NCI-H1105 treated with DMSO at 0.1 percent for 48 hours (cell line): ENCODE data around the gene MTFMT.
"Not testable (repeated sequence)": the region's sequence is repeated elsewhere in the genome, so short reads cannot be mapped to it uniquely, and the experiment has no call there.

Source experiments
- DNase-seq: peaks from one replicate; lab custom pipeline; 2025; lab: John Stamatoyannopoulos, UW

MTFMT gene

DNA sequence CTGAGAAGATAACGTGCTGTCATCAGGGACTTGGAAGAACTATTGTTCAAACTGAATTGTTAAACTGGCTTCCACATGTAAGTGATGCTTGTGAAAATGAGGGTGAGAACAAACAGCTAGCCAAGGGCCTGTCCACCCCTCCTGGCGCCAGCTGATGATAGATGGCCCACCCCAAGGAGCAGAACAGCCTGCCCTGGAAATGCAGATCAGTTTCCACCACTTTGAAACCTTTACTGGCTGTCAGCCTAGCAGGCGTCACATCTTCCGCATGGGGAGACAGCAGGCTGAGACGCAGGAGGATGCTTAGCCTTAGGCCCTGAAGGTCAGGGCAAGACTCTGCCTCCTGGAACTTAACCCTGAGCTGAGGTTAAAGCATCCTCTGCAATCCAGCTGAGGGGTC is 9.4 kb upstream of the MTFMT start:
- no peak for DNase-seq

DNA sequence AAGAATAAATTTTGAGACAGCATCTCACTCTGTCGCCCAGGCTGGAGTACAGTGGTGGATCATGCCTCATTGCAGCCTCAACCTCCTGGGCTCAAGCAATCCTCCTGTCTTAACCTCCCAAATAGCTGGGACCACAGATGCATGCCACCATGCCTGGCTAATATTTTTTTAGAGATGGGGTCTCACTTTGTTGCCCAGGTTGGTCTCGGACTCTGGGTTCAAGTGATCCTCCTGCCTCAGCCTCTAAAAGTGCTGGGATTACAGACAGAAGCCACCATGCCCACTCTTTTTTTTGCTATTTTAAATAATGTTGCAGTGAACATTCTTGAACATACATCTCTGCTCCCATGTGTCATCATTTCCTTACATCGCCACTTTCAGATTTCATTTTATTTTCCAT is 9.0 kb upstream of the MTFMT start:
- DNase-seq: no peak

DNA sequence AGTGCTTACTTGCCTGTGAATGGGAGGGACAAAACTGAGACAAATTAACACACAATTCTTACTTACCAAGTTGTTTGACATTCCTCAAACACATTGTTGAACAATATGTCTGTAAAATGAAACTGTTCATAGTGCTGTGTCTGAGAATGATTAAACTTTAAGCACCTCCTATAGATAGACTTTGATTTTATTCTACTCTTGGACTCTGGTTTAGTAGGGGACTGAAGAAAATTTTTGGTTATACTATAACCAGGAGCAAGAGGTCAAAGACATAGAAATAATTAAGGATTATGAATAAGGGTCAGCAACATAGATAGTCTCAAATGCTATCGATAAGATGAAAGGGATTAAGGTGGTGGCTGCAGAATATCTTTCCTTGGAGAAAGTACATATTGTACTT is 7.9 kb upstream of the MTFMT start:
- DNase-seq: no peak

DNA sequence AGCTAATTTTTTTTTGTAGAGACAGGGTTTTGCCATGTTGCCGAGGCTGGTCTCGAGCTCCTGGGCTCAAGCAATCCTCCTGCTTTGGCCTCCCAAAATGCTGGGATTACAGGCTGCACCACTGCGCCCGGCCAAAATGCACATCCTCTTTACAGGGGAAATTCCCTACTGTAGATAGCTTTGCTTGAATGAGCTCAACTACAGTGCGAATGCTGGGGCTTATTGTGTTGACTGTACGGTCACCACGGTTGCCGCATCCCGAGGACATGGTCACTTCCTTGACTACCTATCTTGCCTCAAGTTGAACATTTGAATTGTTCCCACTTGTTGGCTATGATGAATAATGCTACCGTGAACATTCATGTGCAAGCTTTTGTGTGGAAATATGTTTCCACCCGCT is 5.3 kb upstream of the MTFMT start:
- DNase-seq: no peak

DNA sequence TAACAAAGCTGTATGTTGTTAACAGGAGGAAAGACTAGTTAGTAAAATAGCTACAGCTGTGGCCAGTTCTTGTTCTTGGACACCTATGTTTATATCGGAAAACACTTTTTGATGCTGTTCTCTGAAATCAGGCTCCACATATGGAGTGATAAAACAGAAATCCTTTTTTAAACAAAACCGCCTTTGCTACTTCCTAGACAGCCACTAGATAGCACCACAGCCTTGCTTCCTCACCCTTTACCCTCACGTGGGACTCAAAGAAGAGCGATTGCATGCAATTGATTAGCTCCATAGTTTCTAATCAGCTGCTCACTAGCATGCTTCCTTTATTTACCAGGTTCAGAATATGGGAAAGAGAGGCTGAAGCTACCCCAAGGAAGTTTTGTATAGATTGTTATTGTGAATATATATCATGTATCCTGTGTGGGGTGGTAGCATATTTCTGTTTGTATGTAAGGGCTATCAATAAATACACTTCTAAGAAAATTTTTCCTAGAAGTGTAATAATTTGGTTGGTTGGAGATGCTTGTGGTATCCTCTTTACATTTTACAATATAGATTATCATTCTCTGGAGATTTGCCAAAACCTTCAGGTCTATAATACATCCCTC is 4.3 kb upstream of the MTFMT start:
- peak; percentile 34 for DNase-seq

DNA sequence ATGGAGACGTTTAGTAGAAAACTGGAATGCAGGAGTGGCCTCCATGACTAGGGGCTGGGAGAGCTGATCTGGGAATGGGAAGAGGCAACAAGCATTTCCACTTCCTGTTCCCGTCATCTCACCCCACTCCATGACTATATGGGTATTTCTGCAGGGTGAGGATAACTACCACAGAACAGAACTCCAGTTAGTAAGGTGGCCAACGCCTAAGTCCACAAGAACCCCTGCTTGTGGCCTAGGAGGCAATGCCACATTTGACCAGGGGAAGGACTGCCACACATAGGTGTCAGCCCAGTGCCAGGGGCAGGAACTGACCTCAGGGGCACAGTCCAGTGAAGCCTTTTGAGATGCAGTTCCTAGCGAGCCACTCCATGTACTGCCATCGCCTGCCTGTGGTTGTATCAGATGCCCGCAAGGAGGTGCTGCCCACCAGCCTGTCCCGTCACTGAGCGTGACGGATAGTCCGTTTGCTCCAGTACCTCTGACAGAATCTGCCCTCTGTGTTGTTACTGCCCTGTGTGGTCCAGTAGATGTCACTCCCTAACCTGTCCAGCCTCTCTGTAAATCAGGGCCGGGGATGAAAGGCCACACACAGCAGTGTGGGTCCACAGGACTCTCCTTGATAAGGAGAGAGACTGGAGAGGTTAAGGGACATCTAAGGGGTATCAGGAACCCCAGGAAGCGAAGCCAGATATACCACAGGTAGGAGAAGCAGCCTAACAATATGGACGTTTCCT is 3.5 kb upstream of the MTFMT start:
- no peak for DNase-seq

DNA sequence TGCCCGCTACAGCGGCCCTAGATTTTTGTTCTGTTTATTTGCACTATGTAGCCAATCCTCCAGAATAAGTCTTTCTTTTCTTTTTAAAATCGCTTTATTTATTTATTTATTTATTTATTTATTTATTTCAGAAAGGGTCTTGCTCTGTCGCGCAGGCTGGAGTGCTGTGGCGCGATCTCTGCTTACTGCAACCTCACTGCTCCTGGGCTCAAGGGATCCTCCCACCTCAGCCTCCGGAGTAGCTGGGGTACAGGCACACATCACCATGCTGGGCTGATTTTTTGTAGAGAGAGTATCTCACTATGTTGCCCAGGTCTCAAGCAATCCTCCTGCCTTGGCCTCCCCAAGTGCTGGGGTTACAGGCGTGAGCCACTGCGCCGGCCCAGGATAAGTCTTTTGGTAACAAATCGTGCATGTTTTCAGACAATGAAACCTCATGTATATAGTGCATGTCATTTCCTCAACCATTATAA is 333 bp upstream of the MTFMT start:
- DNase-seq: no peak

DNA sequence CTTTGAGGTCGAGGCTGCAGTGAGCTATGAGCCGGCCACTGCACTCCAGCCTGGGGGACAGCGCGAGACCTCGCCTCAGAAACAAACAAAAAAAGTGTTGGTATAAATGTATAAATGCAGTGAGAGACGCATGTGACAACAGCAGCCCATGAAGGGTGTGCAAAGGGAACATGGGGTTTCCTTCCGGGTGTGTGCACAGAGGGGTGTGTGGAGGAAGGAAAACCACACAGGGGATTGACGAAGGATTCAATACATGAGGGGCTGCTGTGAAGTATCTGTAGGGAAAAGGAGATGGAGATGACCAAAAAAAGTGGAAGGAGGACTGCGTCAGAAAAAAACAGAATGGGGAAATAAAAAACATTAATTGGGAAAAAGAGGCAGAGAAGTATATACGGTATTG is 1.1 kb downstream of the MTFMT start:
- DNase-seq: no peak

DNA sequence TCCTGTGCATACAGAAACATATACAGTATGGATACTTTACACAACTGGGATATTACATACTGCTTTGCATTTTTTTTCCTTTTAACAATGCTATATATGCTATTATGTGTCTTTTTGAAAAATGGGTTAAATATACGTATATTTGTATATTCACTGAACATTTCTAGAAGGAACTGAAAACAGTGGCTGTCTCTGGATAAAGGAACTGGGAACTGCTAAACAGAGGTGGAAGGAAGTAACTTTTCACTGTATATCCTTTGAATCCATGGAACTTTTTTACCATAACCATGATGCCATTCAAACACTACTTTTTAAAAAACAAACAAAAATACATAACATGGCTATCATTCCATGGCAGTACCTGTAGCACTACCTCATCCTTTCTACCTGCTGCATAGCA is 1.8 kb downstream of the MTFMT start:
- no peak for DNase-seq

DNA sequence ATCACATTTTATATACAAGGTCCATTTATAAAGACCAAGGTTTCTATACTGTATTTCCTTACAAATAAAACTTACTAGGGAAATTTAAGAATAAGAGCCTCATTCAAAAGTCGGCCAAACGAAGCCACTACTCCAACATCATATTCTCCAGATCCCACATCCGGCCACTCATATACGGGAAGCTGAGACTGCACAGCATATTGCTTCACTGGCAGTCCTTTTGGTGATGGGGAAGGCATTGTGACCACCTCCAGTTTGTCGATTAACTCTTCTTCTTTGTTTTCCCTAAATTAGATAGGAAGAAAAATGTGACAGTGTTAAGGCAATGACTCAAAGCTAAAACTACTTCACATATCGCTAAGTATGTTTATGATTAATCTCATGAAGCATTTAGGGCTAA is 2.7 kb downstream of the MTFMT start:
- no peak for DNase-seq

DNA sequence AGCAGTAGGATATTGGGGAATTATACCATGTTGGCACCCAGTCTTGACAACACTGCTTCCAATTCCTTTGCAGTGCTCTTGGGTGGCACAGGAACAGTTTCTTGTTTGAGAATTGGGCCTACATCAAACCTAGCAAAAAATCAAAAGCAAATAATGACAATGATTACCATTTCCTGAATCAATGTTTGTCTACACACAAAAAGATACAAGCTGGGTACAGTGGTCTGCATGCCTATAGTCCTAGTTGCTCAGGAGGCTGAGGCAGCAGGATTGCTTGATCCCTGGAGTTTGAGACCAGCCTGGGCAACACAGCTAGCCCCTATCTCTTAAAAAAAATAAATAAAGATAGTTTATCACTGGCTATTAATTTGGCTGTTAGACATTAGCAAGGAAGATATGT is 8.0 kb downstream of the MTFMT start:
- no peak for DNase-seq

DNA sequence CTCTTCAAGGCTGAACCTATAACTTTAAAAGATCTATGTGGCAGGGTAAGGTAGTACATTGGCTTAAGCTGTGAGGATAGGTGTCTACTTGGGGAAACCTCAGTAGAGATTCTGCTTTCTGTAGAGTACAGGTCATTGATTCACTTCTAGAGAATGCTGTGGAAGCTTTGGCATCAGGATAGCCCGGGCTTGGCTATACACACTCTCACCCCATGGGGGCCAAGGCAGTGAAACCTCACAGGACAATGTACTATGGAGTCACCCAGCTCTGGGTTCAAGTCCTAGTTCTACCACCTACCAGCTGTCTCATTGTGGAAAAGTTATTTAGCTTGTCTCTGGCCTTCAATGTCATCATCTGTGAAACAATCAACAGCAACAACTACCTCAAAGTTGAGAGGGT is 9.0 kb downstream of the MTFMT start:
- DNase-seq: no peak

DNA sequence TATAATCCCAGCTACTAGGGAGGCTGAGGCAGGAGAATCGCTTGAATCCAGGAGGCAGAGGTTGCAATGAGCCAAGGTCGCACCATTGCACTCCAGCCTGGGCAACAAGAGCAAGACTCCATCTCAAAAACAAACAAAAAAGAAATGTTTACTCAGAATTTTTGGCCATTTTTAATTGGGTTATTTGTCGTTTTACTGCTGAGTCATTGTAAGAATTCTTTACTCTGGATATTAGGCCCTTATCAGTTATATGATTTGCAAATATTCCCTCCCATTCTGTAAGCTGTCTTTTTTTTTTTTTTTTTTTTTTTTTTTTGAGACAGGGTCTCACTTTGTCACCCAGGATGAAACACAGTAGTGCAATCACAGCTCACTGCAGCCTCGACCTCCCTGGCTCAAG is 18.2 kb downstream of the MTFMT start:
- DNase-seq: not testable (repeated sequence)

DNA sequence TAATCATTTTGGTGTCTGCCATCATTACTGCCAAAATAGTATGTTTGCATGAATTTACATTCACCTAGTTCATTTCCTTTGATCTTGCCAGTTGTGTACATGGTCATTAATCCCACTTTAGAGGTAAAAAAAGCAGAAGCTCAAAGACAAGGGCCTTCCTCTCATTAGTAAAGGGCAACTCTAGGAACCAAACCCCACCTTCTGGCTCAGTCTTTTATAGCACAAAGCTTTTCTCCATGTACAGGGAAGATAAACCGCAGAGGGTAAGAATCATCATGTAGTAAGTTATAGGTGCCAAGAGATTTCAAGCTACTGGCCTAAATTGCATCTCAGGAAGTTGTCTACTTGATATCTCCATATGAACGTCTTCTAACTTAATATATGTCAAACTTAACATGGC is 20.5 kb downstream of the MTFMT start:
- DNase-seq: peak; percentile 11

DNA sequence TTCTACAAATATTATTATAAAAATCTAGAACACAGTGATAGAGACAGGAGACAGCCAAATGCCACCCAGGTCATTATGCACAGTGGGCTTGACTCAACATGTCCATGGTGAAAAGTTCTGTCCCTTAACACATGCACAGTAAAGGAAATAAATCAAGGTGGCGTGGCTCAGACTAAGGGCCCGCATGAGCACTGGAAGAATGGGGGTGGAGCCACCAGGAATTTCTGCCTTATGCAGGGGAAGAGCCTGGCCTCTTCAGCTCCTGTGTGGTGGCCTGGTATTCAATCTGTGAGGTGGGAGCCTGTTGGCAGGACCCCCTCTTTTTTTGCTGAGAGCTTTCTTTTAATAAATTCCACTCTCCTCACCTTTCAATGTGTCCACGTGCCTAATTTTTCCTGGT is 22.6 kb downstream of the MTFMT start:
- no peak for DNase-seq

DNA sequence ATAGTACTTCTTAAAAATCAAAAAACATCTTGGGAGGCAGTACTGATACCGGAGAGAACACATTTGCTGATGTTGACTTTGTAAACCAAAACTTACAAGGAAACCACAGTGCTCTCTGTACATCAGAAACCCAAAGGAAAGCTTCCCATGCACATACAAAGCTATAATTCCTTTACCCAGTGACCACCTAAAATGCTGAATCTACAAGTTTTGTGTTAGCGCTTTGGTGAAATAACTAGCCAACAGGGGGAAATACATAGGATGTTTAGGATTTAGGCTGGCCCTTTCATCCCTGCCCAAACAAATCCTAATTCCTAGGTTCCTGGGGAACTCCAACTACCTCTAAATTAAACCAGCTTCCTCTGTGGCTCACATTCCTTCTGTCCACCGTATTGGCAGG is 24.4 kb downstream of the MTFMT start:
- DNase-seq: no peak

DNA sequence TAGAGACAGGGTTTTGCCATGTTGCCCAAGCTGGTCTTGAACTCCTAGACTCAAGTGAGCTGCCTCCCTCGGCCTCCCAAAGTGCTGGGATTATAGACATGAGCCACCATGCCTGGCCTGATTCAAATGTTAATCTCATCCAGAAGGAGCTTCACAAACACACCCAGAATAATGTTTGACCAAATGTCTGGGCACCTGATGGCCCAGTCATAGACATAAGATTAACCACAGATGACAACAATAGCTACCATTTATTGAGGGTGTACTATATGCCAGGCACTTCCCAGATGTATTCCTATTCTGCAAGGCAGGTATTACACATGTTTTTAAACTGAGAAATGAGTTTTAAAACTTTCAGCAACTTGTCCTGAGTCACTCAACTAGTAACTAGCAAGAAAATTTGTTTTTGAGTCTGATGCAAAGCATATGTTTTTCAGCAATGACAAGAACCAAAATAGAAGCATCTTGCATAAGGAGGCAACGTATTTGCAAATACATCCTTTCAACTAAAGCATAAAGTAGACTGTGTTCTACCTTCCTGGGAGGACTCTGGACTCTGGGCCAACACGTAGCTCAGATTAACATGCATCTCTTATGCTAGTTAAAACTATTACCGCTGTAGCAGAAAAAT is 31.6 kb downstream of the MTFMT start:
- no peak for DNase-seq

DNA sequence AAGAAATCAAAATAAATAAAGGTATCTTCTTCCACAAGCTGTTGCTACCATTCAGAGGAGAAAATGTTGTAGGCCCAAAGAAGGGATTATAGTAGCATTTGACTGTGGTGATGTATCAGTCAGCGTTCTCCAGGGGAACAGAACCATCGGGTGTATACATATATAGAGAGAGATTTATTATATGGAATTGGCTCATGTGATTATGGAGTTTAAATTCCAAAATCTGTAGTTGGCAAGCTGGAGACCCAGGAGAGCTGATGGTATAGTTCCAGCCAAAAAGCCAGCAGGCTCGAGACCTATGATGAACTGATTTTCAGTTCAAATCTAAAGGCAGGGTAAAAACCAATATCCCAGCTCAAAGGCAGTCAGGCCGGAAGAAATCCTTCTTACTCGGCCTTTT is 32.4 kb downstream of the MTFMT start:
- no peak for DNase-seq

DNA sequence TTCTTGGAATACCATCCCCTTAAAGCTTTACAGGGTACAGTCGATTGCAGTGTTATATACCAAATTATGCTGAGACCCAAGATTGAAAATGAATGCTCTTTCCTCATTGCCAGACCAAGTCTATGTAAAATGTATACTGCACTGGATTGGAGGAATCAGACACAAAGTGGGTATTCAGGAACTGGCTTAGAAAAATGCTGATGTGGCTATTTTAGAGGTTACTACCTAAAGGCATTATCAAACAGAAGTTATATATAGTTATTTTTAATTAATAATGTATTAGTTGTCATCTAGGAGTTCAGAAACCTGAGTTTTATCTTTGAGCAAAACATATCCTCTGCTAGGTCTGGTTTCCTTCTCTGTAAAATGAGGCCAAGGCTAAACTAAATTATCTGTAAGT is 36.1 kb downstream of the MTFMT start:
- no peak for DNase-seq

DNA sequence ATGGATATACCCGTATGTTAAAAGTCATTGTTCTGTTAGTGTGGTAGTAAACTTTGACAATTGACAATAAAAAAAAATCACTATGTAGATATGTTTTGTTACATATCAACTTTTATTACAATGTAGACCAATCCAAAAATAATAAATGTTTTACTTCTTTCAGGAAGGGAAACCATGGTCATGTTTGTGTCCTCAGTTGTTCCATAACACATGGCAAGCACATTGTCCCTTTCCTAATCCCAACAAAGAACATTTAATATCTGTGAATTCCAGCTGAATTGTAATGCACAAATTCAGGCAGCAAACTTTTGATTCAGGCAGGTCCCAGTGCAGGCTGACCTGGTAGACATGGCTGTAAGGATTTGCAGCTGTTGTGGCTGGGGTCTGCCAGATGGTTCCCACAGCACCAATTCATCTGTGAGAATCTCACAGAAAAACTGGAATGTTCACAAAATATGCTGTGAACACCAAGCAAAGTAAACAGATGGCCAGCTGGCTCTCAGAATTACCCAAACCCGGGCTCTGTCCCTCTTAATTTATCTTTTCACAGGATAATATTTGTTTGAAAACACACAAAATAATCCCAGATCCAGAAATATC is 37.8 kb downstream of the MTFMT start:
- DNase-seq: no peak

DNA sequence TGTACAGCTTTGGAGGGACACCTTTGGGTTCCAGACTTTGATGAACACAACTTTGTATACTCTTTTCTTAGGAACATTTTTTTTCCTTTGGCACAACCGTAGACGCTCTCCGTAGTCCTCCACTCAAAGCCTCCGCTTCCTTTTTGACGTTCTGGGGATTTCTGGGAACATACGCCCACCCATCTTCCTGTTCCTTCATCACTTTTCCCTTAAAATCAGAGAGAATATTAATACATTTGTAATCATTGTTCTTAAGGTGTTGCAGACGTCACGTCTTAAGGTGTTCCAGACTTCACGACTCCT is 39.3 kb downstream of the MTFMT start:
- DNase-seq: no peak

DNA sequence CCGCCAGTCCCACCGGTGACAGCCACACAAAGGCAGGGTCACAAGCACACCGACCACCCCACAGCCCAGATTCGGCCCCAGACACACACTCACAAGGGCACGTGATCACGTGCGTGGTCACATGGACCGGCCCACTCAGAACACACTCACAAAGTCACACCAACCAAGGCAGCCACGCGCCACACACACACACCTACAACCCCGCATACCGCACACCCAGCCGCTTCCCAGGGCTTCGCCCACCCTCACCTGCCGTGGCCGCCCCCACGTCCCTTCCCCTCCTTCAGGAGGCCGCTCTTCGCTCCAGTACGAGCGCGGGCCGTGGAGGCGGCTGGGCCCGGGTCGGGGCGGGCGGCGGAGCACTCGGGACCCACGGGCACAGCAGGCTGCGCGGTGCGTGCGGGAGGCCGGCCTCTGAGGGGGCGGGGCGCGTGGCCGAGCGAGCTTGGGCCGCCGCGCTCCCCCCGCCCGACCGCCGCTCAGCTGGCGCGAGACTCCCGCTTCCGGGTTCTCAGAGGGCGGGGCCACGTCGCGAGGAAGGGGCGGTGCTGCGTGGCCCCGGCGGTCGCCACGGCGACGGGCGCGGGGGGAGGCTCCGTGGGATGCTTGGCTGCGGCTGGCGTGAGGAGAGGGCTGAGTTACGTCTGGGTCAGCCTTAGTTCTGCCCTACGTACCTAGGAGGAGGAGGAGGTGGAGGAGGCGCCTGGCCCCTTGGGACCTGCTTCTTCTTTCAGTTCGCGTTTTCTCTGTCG is 39.8 kb downstream of the MTFMT start, which contains the start of gene SPG21:
TSS of gene SPG21 (minus strand) at position 499 of the 752 bp plus-strand sequence. CDS start 6,345 bp downstream, outside the sequence.
- DNase-seq: peak; percentile 95
